ENCODE results near the gene LMAN2. TPM values are rescaled to one million over a fixed set of nuclear protein-coding genes. Genes with fewer than 3 reads are reported as not detected.

Gene LMAN2
- total and polyA plus RNA-seq, 2 experiments from 2014 or later: 153 to 227 TPM

GRCh38 chr5:177382423-177383029 lies 31.1 kb upstream of the LMAN2 start (continued):
- no peak for TF ChIP-seq REST (IDR thresholded peaks at IDR 0.05; ENCODE audit: unreplicated experiment)
- TF ChIP-seq ETS1 (IDR thresholded peaks at IDR 0.05): no peak

GRCh38 chr5:177380805-177381126 lies 29.3 kb upstream of the LMAN2 start:
- no peak overlapping the region for H3K4me3 Mint-ChIP-seq
- no peaks in the 10 kb centered on the region for H3K79me2 ChIP-seq (replicated peaks; ENCODE audit: insufficient read depth)
- H4K20me1 ChIP-seq (replicated peaks; ENCODE audit: insufficient read depth): no peaks in the 10 kb centered on the region
- H3K9me2 ChIP-seq (ENCODE audit: insufficient read depth): no peaks in the 10 kb centered on the region
- H2AFZ ChIP-seq: peak overlapping the region; percentile 69; the same call in 1 of the 2 replicates
- H3K27ac ChIP-seq (ENCODE audit: low read depth): no peak overlapping the region
- DNase-seq (ENCODE audit: low spot score) (no peak), ATAC-seq (no peak)
- H3K4me1 Mint-ChIP-seq: peaks cover 9% of the 10 kb centered on the region
- no peaks in the 10 kb centered on the region for H3K9me3 Mint-ChIP-seq
- no peak for TF ChIP-seq EZH2phosphoT487 (IDR thresholded peaks at IDR 0.05; ENCODE audit: unreplicated experiment)
- no peak for TF ChIP-seq ZNF462 (CRISPR knock-in tag; IDR thresholded peaks at IDR 0.05)
- TF ChIP-seq EZH2 (IDR thresholded peaks at IDR 0.05; ENCODE audit: low read depth, unreplicated experiment): no peak
- no peak for TF ChIP-seq JUNB (IDR thresholded peaks at IDR 0.05; ENCODE audit: unreplicated experiment)
- TF ChIP-seq NANOG (IDR thresholded peaks at IDR 0.05; ENCODE audit: borderline replicate concordance): no peak
- TF ChIP-seq REST (IDR thresholded peaks at IDR 0.05; ENCODE audit: unreplicated experiment): no peak
- TF ChIP-seq STAT1 (IDR thresholded peaks at IDR 0.05; ENCODE audit: unreplicated experiment): no peak
- TF ChIP-seq ZNF114 (CRISPR knock-in tag; IDR thresholded peaks at IDR 0.05): no peak
- TF ChIP-seq ZNF331 (CRISPR knock-in tag; IDR thresholded peaks at IDR 0.05; ENCODE audit: low read depth): no peak
- no peaks in the 10 kb centered on the region for H3K36me3 ChIP-seq (ENCODE audit: insufficient read depth)
- no peak overlapping the region for H3K27ac Mint-ChIP-seq
- no peak overlapping the region for H3K4me3 ChIP-seq
- peaks cover 21% of the 10 kb centered on the region for H3K27me3 Mint-ChIP-seq (ENCODE audit: insufficient read depth, low read depth, poor library complexity)
- H3K36me3 Mint-ChIP-seq (ENCODE audit: low read depth): no peaks in the 10 kb centered on the region
- no peaks in the 10 kb centered on the region for H3F3A ChIP-seq (replicated peaks; ENCODE audit: low read depth)
- no peaks in the 10 kb centered on the region for H3K4me1 ChIP-seq (ENCODE audit: insufficient read depth)
- H3K4me2 ChIP-seq: no peak overlapping the region
- H3K27me3 ChIP-seq (ENCODE audit: insufficient read depth): no peaks in the 10 kb centered on the region

Data from GM23338 (cell line).